Activated CD4-positive, alpha-beta T cell treated with anti-CD3 and anti-CD28 coated beads, Interleukin-2, amount 50 U/mL, for 48 hours (primary cell): ENCODE measurements around the gene TMEFF2.
"Not testable (repeated sequence)": the region's sequence is repeated elsewhere in the genome, so short reads cannot be mapped to it uniquely, and the experiment has no call there.

Source experiments
- DNase-seq, 2 experiments: peaks; one replicate each; pipeline ENCODE4 v3.0.0-alpha.2; 2020

Gene TMEFF2

DNA sequence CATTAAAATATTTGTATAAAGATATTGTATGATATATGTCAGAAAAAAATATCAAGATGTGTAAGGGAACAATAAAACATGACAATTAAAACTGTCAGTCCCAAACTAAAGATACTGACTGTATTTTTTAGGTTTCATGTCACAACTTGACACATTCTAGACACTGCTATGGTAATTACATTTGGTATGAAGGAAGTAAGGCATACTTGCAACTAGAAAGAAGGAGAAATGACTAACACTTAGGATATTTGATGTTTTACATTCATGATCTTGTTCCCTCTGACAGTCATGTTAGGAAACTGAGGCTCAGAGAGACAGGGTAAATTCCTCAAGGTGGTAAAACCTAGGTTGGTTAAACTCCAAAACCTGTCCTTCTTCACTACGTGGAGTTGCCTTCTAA lies 68.3 kb downstream of the TMEFF2 start:
- DNase-seq, result no peak

GRCh38 chr2:192124571-192124970 lies 70.2 kb downstream of the TMEFF2 start:
- no peak for DNase-seq

DNA sequence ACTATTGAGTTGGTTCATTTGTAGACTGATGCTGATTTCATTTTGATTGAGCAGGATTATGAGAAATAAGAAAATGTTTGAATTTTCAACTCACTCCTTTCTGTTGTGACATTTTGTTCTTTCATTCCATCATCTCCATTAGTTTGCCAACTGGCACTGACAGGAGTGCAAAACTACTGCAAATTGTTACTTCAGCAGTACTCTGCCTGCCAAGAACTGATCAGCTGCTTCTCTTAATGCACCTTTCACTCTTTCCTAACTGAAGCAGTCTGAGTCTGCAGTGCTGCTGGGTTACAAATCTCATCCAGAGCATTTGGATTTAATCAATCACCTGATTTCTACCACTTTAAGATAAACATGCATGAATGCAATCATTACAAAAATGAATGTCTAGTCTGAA lies 70.9 kb downstream of the TMEFF2 start:
- no peak for DNase-seq

GRCh38 chr2:192122946-192123345 lies 71.8 kb downstream of the TMEFF2 start:
- no peak for DNase-seq

DNA sequence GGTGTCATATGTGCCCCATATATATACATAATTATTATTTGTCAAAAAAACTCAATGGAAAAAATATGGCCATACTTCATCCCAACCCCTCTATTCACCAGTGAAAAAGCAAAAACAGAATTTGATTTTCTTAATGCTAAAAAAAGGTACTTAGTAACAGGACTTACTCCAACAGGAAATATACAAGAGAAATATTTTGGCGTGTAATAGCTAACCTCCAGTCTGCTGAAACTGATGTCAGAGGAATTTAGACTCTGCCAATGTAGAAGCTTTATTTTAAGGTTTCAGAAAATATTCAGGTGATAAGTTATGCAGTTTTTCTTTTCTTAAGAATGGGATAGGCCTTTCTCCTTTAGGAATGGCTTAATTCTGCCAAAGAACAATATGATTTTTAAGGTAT lies 72.6 kb downstream of the TMEFF2 start:
- DNase-seq, result no peak

DNA sequence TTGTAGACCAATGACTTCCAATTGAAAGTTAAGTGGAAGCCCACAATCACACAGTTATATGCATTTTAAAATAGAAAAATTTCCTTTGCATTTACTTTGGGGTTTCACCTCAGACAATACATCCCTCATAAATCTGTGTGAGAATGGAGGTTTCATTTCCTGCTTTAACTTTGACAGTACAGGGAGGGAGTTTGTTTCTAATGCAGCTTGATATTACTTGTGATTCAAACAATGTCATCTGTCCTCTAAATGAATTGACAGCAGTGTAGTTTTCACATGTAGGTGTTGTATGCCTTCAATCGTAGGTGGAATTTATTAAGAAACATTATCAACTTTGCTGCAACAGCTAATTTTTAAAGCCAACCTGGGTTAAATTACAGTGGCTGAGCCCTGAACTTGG lies 75.2 kb downstream of the TMEFF2 start:
- no peak for DNase-seq

- no peak for DNase-seq
Measured at GRCh38 chr2:192117705-192118104, 77.0 kb downstream of the TMEFF2 start.

DNA sequence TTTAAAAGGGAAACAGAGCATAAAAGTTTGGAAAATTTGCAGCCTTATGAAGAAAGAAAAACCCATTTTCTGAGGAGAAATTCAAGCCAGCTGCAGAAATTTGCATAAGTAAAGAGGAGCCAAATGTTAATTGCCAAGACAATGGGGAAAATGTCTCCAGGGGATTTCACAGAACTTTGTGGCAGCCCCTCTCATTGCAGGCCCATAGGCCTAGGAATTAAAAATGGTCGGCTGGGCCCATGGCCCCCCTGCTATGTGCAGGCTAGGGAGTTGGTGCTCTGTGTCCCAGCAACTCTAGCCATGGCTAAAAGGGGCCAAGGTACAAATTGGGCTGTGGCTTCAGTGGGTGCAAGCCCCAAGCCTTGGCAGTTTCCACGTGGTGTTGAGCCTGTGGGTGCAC lies 83.2 kb downstream of the TMEFF2 start:
- not testable (repeated sequence) for DNase-seq

- no peak for DNase-seq
Measured at GRCh38 chr2:192099742-192100141, 95.0 kb downstream of the TMEFF2 start.

GRCh38 chr2:192098814-192099491 lies 95.8 kb downstream of the TMEFF2 start:
- no peak for DNase-seq

DNA sequence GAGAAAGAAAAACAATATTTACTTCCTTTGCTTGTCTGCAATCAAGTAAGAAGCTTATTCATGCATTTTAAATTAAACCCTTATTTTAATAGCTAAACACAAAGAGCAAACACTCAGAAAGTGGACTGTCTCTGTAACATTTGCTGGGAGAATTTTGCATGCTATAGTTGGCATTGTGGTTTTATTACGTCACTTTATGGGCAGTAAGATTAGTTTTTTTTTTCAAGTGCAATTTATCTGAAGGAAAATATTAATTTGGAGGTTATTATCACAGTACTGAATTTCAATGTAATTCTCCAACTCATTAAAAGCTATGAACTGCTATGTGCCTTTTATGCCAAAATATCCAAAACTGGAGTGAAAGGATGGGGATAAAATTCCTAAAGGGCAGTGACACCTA lies 103.3 kb downstream of the TMEFF2 start:
- DNase-seq, result no peak

GRCh38 chr2:192090911-192091310 lies 103.8 kb downstream of the TMEFF2 start:
- no peak for DNase-seq

GRCh38 chr2:192087398-192087958 lies 107.3 kb downstream of the TMEFF2 start:
- DNase-seq, result no peak

DNA sequence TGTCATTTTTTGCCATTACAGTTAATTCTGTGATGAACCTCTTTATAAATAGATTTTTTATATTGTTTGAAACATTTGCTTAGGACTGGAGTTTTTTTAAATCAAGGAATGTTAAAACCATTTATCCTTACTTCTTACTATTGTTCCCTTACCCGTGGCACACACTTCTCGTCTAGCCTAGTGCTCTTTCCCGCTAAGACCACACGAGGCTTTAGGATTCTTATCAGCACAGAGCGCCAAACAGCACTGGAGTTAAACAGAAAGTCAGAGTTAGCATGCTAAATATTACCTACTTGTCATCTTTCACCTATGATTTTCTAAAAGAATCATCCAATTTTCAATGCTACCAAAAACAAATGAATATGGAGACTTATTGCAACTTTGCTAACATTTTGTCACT lies 112.6 kb downstream of the TMEFF2 start:
- DNase-seq, result no peak

DNA sequence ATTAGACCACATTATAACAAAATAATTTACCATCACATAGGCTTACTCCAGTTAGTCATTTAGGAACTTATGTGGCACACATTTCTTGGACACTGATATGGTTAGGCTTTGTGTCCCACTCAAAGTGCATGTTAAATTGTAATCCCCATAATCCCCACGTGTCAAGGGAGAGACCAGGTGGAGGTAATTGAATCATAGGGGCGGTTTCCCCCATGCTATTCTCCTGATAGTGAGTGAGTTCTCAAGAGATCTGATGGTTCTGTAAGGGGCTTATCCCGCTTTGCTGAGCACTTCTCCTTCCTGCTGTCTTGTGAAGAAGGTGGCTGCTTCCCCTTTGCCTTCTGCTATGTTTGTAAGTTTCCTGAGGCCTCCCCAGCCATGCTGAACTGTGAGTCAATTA lies 114.6 kb downstream of the TMEFF2 start:
- not testable (repeated sequence) for DNase-seq

DNA sequence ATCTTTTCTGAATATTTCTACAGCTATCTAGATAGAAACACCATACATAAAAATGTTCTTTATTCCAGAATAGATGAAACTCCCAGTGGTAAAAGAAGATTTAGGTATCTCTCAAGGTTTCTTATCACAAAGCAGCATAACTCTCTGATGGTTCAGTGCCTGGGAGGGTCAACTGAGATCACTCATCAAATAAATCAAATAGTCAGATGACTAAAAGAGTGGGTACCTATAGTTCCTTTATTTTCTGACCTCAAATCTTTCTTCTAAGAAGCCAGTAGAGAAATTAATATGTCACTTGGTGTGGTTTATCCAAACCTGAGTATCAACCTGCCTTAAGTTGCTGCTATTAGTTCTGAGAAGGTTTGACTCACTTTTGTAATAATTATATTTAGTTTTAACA lies 120.9 kb downstream of the TMEFF2 start:
- no peak for DNase-seq

DNA sequence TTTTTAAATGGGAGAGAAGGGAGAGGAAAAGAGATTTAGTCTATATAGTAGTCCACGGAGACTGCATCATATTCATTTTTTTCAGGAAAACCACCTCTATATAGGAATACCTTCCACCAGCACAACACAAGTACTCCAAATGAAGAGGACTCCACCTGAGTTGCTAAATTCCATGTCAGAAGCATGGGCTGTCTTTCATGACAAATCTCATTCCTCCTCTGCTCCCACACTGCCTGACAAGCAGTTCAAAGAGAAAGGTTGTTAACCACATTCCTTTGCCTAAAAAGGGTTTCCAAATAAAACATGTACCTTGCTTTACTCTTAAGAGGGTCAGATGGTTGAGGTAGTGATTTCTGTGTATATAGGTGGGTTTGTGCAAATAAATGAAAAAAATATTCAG lies 122.0 kb downstream of the TMEFF2 start:
- DNase-seq, result no peak

GRCh38 chr2:192072261-192072660 lies 122.5 kb downstream of the TMEFF2 start:
- DNase-seq, result no peak

DNA sequence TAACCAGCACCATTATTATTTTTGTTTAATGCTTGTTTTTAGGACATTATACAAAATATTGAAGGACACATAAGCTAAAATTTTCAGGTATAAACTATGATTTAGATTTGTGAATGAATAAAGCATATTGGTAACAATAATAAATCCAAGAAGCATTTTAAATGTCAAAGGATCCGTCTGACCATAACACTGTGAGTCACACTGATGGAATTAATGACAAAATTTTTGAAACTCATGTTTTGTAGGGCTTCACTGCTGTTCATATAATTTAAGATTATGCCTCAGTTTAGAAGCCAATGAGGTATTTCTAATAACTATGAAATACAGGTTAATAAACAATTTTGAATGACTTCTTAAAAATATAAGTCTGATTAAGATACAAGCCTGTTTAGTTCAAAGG lies 124.6 kb downstream of the TMEFF2 start:
- DNase-seq, result no peak

GRCh38 chr2:192069417-192069816 lies 125.3 kb downstream of the TMEFF2 start:
- DNase-seq, result no peak

GRCh38 chr2:192068966-192069365 lies 125.8 kb downstream of the TMEFF2 start:
- no peak for DNase-seq

DNA sequence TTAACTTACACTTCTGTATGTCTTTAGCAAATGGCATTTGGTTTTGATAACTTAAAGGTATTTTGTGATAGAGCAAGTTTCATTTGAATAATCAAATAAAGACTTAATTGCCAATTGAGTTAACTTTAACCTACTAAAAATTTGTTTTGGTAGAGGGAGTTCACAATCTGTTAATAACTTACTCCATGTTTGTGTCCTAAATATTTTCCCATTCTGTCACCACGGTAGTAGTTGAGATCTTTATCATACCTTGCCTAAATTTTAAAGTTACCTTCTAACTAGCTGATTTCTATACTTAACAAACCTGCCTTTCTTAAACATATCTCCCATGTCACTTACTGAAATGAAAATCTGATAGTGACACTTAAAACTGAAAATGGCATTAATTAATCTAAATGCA lies 127.1 kb downstream of the TMEFF2 start:
- no peak for DNase-seq

GRCh38 chr2:192064459-192064858 lies 130.3 kb downstream of the TMEFF2 start:
- DNase-seq, result no peak

DNA sequence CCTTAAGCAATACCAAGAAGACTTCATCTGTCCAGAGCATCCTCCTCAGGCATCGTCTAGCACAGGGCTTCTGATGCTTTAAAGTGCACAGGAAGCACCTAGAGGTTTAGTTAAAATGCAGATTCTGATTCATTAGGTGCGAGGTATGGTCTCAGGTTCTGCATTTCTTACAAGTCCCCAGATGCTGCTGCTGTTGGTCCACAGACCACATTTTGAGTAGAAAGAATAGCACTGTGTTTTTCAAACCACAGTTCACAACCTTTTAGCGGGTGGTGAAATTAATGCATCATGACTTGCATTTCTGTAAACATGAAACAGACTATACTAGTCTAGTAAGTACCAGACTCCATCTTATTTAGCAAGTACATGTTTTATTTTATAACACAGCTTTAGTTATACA lies 134.6 kb downstream of the TMEFF2 start:
- no peak for DNase-seq

GRCh38 chr2:192059266-192059665 lies 135.5 kb downstream of the TMEFF2 start:
- no peak for DNase-seq
